HAP-1 (cell line): ENCODE measurements around the gene KIF1A.
"Not testable (repeated sequence)": the region's sequence is repeated elsewhere in the genome, so short reads cannot be mapped to it uniquely, and the experiment has no call there.

Experiments
- DNase-seq, 2 experiments: peaks; one replicate each; pipeline ENCODE4 v3.0.0-alpha.2; 2016 to 2020; ENCODE audit warnings: low spot score in 2 of 2
- H3K27me3 ChIP-seq: fragments of 250-450 bp; sonication (Bioruptor Pico); 2 replicates; pipeline ENCODE4 v1.5.1; 2020; ENCODE audit warnings: low read depth, mild to moderate bottlenecking, moderate library complexity
- H3K36me3 ChIP-seq: fragments of 250-450 bp; sonication (Bioruptor Pico); replicated peaks from 2 replicates; pipeline ENCODE4 v1.5.1; 2020; ENCODE audit warnings: mild to moderate bottlenecking
- H3K4me1 ChIP-seq: fragments of 250-450 bp; sonication (Bioruptor Pico); 2 replicates; pipeline ENCODE4 v1.5.1; 2020; ENCODE audit warnings: mild to moderate bottlenecking
- H3K4me3 ChIP-seq: fragments of 250-450 bp; sonication (Bioruptor Pico); 2 replicates; pipeline ENCODE4 v1.5.1; 2020; ENCODE audit warnings: mild to moderate bottlenecking, moderate library complexity
- H3K9me3 ChIP-seq: fragments of 250-450 bp; sonication (Bioruptor Pico); 2 replicates; pipeline ENCODE4 v1.5.1; 2020; ENCODE audit warnings: mild to moderate bottlenecking, moderate library complexity
- in situ Hi-C: fragments of 300-500 bp; cut with MboI; formaldehyde crosslinking; loops from 3 replicates; pipeline ENCODE4 v1.14.3; 2020; ENCODE audit warnings: low sequenced_read_pairs, inconsistent platforms, mixed read lengths

Gene KIF1A

DNA sequence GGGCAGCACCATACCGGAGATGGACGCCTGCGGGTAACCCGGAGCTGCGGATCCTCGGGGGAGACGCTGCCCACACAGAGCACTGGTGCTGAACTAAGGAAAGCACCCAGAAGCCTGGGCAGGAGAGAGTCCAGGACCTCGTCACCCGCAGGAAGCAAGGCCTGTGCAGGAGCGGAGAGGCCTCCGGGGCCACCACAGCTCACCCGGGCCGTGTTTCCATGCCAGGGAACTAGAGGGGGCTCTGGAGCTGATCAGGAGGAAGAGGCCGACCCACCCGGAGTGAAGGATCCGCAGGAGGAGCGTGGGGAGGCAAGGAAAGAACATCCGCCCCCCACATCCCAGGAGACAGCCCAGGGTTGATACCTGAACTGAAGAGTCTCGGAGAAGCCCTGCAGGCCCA lies 141.1 kb downstream of the KIF1A start:
- H3K27me3 ChIP-seq, in situ Hi-C loops, H3K4me3 ChIP-seq, H3K4me1 ChIP-seq, DNase-seq, H3K36me3 ChIP-seq, H3K9me3 ChIP-seq: not testable (repeated sequence)

DNA sequence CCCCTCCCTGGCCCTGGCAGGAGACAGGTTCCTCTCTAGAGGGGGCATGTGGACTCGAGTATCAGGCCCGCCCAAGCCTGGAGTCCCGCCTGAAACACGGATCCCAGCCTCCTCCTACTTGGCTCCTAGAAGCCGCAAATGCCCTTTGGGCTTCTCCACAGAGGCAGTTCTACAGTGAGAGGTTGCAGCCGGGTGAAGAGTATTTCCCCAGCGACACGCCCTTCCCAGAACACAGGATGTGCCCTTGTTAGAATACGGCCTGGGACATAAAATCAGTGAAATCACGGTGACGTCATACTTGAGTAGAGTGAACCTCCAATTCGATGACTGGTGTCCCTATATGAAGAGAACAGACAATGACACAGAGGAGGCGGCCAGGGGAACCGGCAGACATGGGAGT lies 142.0 kb downstream of the KIF1A start:
- H3K4me1 ChIP-seq, H3K27me3 ChIP-seq, DNase-seq, in situ Hi-C loops, H3K36me3 ChIP-seq, H3K9me3 ChIP-seq, H3K4me3 ChIP-seq: not testable (repeated sequence)

DNA sequence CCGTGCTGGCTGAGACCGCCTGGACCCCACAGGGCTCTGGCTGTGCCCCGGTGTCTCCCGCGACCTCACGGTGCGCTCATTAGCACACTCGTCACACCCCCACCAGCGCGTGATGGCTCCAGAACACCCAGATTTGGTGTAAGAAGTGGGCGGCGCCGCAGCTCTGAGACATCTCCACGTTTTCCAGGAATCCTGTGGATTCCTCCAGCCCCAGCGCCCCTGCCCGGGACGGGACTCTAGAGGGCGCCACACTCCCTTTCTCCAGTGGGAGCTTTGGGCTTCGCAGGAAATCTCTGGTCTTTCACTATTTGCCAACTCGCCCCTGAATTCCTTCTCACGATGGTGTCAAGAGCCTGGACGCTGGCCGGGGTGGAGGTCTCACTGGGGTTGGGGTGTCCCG lies 144.7 kb downstream of the KIF1A start:
- H3K36me3 ChIP-seq, H3K9me3 ChIP-seq, H3K4me3 ChIP-seq, DNase-seq, in situ Hi-C loops, H3K4me1 ChIP-seq: not testable (repeated sequence)
- peaks cover 18% of the 10 kb centered on the region for H3K27me3 ChIP-seq

DNA sequence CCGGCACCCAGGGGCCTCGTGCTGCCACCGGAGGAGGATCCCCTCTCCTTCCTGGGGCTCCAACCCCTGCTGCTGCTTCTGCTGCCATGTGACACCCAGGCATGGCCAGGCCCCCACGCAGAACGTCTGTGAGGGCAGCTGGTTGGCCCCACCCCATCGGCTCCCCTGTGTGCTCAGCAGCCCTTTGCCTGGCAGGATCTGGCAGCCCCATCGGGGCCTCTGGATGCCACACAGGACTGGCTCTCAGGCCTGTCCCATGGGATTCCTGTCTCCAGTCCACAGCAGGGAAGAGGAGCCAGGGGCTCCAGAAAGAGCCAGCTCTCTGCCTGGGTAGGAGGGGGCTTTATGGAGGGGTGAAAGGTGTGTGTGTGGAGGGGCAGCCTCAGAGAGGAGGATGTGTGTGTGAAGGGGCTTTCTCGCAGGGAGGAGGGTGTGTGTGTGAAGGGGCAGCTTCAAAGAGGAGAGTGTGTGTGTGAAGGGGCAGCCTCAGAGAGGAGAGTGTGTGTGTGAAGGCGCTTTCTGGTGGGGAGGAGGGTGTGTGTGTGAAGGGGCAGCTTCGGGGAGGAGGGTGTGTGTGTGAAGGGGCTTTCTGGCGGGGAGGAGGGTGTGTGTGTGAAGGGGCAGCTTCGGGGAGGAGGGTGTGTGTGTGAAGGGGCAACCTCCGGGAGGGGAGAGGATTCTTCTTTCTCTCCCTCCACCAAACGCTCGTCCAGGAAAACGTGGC lies 145.4 kb downstream of the KIF1A start:
- in situ Hi-C loops: loop anchor here (25.0 kb wide), 1 partner anchor 363 kb away; no protein-coding TSS in a partner anchor
- not testable (repeated sequence) for H3K9me3 ChIP-seq, DNase-seq, H3K4me1 ChIP-seq, H3K36me3 ChIP-seq, H3K4me3 ChIP-seq
- peaks cover 25% of the 10 kb centered on the region for H3K27me3 ChIP-seq

DNA sequence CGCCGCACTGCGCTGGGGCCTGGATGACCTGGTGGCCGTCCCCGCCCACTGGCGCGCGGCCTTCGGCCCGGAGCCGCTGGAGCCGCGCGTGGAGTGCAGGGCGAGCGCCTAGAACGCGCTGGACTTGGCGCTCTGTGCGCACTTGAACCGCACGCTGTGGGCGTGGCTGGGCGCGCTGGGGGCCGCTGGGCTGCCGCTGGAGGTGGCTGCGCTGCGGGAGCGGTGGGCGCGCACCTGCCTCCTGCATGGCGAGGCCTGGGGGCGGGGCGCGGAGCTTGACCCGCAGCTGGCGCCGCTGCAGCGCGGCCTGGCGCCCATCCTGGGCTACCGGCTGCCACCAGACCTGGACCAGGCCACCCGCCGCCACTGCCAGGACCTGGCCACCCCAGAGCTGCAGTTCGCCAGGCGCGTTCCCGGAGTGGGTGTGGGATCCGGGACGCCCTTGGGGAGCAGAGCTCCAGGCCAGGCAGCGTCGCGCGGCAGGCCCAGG lies 147.3 kb downstream of the KIF1A start:
- DNase-seq: no peak
- in situ Hi-C loops: loop anchor here (25.0 kb wide), 1 partner anchor 365 kb away; no protein-coding TSS in a partner anchor
- no peaks in the 10 kb centered on the region for H3K9me3 ChIP-seq
- no peaks in the 10 kb centered on the region for H3K36me3 ChIP-seq
- H3K4me1 ChIP-seq: no peaks in the 10 kb centered on the region
- H3K27me3 ChIP-seq: peaks cover 37% of the 10 kb centered on the region
- H3K4me3 ChIP-seq: no peak overlapping the region

DNA sequence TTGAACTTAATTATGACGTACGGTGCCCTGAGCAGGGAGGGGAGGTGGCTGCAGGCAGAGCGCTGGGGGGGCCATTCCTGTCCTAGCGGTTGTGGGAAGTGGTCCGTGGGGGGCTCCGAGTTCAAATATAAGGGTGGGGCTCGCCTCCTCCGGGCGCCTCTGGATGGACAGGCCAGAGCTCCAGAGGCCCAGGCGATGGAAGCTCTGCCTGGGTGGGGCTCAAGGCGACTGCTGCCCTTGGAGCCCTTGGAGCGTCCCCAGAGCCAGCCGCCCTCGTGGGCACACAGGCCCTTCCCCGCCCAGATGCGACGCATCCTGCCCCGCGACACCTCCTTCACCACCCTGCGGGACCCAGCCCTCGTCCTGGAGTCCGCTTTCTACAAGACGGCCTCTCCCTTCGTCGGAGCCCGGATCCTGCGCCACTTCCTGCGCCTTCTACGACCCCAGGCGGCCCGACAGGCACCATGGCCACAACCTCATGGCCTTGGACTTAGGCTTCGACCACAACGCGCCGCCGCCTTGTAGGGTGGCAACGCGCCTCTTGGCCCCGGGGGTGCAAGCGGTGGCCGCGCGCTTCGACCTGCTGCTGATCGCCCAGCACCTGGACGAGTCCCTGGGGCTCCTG lies 147.8 kb downstream of the KIF1A start:
- Histone ChIP-seq H3K4me1 (no peaks in the 10 kb centered on the region), H3K9me3 (no peaks in the 10 kb centered on the region), H3K4me3 (no peak overlapping the region), H3K27me3 (peaks cover 40% of the 10 kb centered on the region), H3K36me3 (no peaks in the 10 kb centered on the region)
- in situ Hi-C loops: loop anchor here (25.0 kb wide), 1 partner anchor 365 kb away; no protein-coding TSS in a partner anchor
- DNase-seq: no peak

DNA sequence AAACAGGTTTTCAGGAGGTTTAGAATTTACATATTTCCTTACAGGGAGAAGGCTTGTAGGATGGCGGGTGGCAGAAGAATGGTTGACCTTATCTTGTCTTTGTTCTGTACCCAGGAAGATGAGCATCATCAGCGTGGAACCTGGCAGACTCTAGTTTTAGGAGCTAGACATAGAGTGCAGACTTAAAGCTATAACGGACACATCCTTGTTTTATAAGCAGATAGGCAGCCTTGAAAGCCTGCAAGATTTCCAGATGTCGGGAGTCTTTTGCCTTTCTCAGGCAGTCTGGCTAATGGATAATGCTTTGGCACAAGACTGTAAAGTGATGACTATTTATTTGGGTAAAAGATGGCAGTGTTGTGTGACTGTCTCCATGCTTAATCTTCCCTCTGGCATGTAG lies 149.1 kb downstream of the KIF1A start:
- no peaks in the 10 kb centered on the region for H3K36me3 ChIP-seq
- DNase-seq: no peak
- H3K4me3 ChIP-seq: no peak overlapping the region
- H3K9me3 ChIP-seq: no peaks in the 10 kb centered on the region
- in situ Hi-C loops: loop anchor here (25.0 kb wide), 1 partner anchor 366 kb away; no protein-coding TSS in a partner anchor
- H3K4me1 ChIP-seq: no peaks in the 10 kb centered on the region
- peaks cover 52% of the 10 kb centered on the region for H3K27me3 ChIP-seq

DNA sequence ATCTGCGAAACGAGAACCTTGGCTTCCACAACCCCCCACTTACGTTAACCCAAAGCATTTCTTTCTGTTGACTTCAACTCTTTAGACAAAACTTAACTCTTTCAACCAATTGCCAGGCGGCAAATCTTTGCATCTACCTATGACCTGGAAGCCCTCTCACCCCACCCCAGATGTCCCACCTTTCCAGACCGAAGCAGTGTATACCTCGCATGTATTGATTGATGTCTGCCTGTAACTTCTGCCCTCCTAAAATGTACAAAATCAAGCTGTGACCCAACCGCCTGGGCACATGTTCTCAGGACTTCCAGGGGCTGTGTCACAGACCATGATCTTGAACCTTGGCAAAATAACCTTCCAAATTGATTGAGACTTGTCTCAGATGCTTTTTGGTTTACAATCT lies 149.6 kb downstream of the KIF1A start:
- Histone ChIP-seq H3K4me1 (no peaks in the 10 kb centered on the region), H3K9me3 (no peaks in the 10 kb centered on the region), H3K4me3 (no peak overlapping the region), H3K27me3 (peaks cover 52% of the 10 kb centered on the region), H3K36me3 (no peaks in the 10 kb centered on the region)
- in situ Hi-C loops: loop anchor here (25.0 kb wide), 1 partner anchor 367 kb away; no protein-coding TSS in a partner anchor
- DNase-seq: no peak

DNA sequence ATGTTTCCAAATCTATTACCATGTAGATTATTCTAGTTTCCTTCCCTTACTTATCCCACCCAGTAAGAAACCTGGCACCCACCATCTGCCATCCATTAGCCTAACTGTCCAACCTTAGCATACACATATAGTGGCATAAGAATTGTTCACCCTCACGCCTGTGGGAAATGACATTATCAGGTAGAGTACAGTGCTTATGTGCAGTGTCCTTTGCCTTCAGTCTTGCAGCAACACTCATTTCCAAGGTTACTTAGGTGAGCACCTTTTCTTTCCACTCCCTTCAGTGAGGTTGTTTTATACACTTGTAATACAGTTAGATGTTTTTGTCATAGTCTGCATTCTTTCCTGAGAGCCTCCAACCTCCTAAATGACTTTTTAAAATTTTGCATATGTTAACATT lies 155.4 kb downstream of the KIF1A start:
- no peaks in the 10 kb centered on the region for H3K9me3 ChIP-seq
- no peak overlapping the region for H3K4me3 ChIP-seq
- H3K4me1 ChIP-seq: no peaks in the 10 kb centered on the region
- peaks cover 29% of the 10 kb centered on the region for H3K27me3 ChIP-seq
- DNase-seq: no peak
- H3K36me3 ChIP-seq: no peaks in the 10 kb centered on the region
- in situ Hi-C loops: loop anchor here (10.0 to 25.0 kb wide), 2 partner anchors 50 to 373 kb away; no protein-coding TSS in a partner anchor
